HUES64 (cell line): ENCODE data around the gene ANO1.

ENCODE experiments used
- H3K27ac ChIP-seq: 2 replicates; pipeline ENCODE4 v1.7.0; 2013; ENCODE audit warnings: low read depth, low read length, inconsistent platforms
- H3K27me3 ChIP-seq: 2 replicates; pipeline ENCODE4 v1.6.1; 2013; ENCODE audit warnings: mild to moderate bottlenecking, low read length; ENCODE audit not compliant: insufficient read depth
- H3K36me3 ChIP-seq: 2 replicates; pipeline ENCODE4 v1.6.1; 2013; ENCODE audit warnings: mild to moderate bottlenecking, low read length; ENCODE audit not compliant: insufficient read depth
- H3K4me1 ChIP-seq: 2 replicates; pipeline ENCODE4 v1.6.1; 2013; ENCODE audit warnings: mild to moderate bottlenecking, low read length, moderate library complexity; ENCODE audit not compliant: insufficient read depth
- H3K4me3 ChIP-seq: 2 replicates; pipeline ENCODE4 v1.5.1; 2013; ENCODE audit warnings: mild to moderate bottlenecking, low read length, moderate library complexity
- H3K9ac ChIP-seq: 2 replicates; pipeline ENCODE4 v1.6.1; 2013; ENCODE audit warnings: mild to moderate bottlenecking, low read depth, low read length
- H3K9me3 ChIP-seq: 2 replicates; pipeline ENCODE4 v1.6.1; 2013; ENCODE audit warnings: low read depth, low read length; ENCODE audit not compliant: insufficient read depth
- WGBS: fragments of 150-250, 120-280 bp; methylation state at CpG from one replicate; pipeline ENCODE4 v1.1.7; 2013; ENCODE audit warnings: missing lambda C conversion rate; 5-methylcytosine and 5-hydroxymethylcytosine counted together

Gene ANO1

DNA sequence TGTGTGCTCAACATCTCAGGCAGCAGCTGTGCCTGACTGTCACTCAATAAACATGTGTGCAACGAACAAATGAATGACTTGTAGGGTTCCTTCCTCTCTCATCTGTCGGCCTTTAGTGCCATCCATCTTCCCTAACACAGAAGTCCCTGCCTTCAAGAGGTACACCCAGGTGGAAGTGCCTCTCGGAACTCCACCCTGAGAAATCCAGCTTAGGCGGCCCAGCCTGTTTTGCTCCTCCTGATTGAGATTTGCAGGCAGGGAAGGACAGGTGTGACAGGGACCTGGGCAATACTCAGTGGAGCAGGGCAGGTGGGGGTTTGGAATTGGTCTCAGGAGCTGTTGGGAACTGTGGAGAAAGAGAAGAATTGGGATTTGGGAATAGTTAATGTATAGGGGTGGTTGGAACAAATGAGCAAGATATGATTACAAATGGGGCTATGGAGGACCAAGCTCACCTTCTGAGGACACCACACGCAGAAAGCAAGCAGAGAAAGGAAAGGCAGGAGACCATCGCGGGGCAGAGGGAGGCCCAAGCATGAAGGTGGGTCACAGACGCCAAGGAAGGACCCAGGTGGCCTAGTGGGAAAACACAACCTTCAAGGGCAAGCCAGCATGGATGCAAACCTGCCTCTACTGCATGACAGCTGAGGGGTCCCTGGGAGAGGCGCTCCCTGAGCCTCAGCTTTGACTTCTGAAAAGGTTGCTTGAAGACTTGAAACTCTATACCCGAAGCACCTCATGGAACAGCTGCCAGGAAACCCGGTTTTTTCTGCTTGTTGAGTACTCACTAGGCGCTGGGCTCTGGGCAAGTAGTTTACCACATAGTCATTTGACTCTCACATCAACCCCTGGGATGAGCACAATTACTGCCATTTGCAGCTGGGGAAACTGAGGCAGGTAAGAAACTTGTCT is 40.9 kb upstream of the ANO1 start:
- Histone ChIP-seq H3K4me3 (no peak overlapping the region), H3K27me3 (no peaks in the 10 kb centered on the region)
- 94% methylated on average over 12 of the region's 12 CpGs for WGBS

DNA sequence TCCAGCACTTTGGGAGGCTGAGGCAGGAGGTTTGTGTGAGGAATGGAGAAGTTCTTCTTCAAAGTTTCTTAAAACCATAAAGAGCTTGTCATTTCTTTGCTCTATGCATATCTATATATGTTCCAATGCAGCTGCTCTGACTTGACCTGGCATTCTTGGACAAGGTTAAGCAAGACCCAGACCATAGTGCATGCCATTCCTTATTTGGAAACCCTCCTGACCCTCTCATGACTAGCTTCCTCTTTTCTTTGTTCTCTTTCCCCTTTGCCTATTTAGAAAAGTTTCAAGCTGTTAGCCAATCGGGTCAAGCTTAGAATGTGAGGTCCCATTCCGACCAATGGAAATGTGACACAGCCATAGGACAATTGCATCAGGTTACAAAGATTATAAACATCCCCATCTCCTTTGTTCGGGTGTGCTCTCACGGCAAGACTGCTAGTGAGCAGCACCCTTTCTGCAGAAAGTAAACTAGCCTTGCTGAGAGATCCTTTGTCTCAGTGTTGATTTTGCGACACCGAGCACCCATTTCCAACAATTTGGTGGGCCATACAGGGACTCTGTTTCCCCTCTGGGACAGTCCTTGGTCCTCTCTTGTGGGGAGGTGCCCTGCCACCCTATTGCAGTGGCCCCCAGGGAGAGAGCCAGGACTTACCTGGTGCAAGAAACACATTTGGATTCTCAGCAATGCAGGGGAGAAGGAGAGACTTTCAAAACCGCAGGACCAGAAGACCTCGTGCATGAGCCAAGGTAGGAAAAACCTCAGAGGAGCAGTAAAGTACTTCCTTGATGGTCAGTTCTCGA is 39.9 kb upstream of the ANO1 start:
- Histone ChIP-seq H3K9me3 (peaks cover 40% of the 10 kb centered on the region), H3K27me3 (no peaks in the 10 kb centered on the region), H3K9ac (no peak overlapping the region), H3K4me3 (no peak overlapping the region), H3K36me3 (no peaks in the 10 kb centered on the region), H3K27ac (no peak overlapping the region), H3K4me1 (peaks cover 4% of the 10 kb centered on the region; the same call in 1 of the 2 replicates)
- WGBS = 95% methylated on average over 9 of the region's 9 CpGs

More for the DNA sequence above, 40.9 kb upstream of the ANO1 start:
- Histone ChIP-seq H3K4me1 (peaks cover 4% of the 10 kb centered on the region; the same call in 1 of the 2 replicates), H3K27ac (no peak overlapping the region), H3K9me3 (peaks cover 30% of the 10 kb centered on the region), H3K36me3 (no peaks in the 10 kb centered on the region), H3K9ac (no peak overlapping the region)

DNA sequence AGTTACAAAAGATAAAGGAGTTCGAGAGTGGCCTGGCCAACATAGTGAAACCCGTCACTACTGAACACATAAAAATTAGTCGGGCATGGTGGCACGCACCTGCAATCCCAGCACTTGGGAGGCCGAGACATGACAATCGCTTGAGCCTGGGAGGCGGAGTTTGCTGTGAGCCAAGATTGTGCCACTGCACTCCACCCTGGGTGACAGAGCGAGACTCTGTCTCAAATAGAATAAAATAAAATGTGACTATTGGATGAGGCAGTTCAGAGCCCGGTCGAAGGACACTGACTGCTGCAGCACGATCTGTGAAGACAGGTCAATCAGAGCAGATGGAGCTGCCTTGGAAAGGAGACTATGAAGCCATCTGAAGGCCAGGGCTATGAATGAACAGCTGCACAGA is 37.7 kb upstream of the ANO1 start:
- WGBS = 96% methylated on average over 11 of the region's 11 CpGs
- no peaks in the 10 kb centered on the region for H3K27me3 ChIP-seq
- H3K9me3 ChIP-seq = peaks cover 57% of the 10 kb centered on the region
- H3K4me3 ChIP-seq = no peak overlapping the region
- H3K36me3 ChIP-seq = no peaks in the 10 kb centered on the region
- H3K9ac ChIP-seq = no peak overlapping the region
- H3K4me1 ChIP-seq = no peaks in the 10 kb centered on the region
- H3K27ac ChIP-seq = no peak overlapping the region

DNA sequence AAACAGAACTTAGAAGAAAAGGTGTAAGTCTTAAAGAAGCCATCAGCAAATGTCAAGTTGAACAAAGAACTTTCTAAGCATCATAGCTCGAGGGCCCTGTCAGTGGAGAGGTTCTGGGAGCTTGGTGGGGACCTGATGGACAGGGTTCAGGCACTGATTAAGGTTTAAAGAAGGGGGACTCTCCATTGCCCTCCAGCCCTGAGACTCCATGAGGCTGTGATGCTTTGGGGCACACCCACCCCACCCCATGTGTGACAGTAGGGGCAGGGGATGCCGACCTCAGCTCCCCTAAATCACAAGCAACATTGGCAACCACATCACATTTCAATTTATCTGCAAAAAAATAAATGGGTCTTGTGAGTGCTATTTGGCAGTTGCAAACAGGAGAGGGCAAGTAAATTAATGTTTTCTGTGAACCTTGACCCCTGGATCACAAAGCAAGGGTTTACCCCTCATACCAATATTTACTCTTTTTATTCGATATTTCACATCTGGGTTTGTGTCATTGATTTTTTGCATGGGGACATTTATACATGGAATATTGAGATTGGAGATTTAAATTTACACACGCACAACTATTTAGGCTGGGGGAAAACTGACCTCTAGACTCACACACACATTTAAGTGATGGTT is 37.1 kb upstream of the ANO1 start:
- no peaks in the 10 kb centered on the region for H3K27me3 ChIP-seq
- 85% methylated on average over 1 of the region's 4 CpGs for WGBS

DNA sequence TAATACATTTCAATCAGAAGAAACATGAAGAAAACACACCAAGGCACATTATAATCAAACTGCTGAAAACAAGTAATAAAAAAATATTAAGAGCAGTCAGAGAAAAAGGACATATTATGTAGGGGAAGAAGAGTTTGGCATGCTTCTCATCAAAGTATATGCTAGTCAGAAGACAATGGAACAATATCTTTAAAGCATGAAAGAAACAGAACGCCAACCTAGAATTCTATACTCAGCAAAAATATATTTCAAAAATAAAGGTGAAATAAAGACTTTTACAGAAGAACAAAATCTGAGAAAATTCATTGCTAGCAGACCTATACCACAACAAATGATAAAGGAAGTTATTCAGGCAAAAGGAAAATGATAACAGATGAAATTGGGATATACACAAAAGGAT is 34.6 kb upstream of the ANO1 start:
- no peak overlapping the region for H3K9ac ChIP-seq
- no peaks in the 10 kb centered on the region for H3K27me3 ChIP-seq
- H3K4me1 ChIP-seq = no peaks in the 10 kb centered on the region
- no peaks in the 10 kb centered on the region for H3K36me3 ChIP-seq
- H3K9me3 ChIP-seq = peaks cover 42% of the 10 kb centered on the region
- no CpG with 5 or more reads among the region's 1 CpG for WGBS
- H3K27ac ChIP-seq = no peak overlapping the region
- no peak overlapping the region for H3K4me3 ChIP-seq

More for the DNA sequence above, 37.1 kb upstream of the ANO1 start:
- Histone ChIP-seq H3K9me3 (peaks cover 57% of the 10 kb centered on the region), H3K4me1 (no peaks in the 10 kb centered on the region), H3K9ac (no peak overlapping the region), H3K27ac (no peak overlapping the region), H3K4me3 (no peak overlapping the region), H3K36me3 (no peaks in the 10 kb centered on the region)

DNA sequence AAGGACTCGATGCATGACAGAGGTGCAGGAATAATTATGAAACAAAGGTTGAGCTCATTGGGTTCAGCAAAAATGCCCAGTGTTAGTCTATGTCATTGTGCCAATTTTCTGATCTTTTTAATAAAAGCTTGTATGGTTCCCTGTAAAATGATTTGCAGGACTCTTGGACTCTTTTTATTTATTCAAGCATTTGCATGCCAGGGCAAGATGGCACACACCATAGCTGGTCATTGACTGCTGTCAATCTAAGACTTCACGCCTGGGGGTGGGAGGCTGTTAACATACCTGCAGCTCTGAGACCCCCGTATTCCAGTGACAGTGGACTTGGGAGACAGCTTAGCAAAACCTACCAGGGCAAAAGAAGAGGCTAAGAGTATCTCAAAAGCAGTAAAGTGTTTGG is 32.0 kb upstream of the ANO1 start:
- Histone ChIP-seq H3K9ac (no peak overlapping the region), H3K36me3 (no peaks in the 10 kb centered on the region), H3K9me3 (peaks cover 31% of the 10 kb centered on the region), H3K4me1 (no peaks in the 10 kb centered on the region), H3K4me3 (no peak overlapping the region), H3K27me3 (no peaks in the 10 kb centered on the region), H3K27ac (no peak overlapping the region)
- 90% methylated on average over 3 of the region's 3 CpGs for WGBS

DNA sequence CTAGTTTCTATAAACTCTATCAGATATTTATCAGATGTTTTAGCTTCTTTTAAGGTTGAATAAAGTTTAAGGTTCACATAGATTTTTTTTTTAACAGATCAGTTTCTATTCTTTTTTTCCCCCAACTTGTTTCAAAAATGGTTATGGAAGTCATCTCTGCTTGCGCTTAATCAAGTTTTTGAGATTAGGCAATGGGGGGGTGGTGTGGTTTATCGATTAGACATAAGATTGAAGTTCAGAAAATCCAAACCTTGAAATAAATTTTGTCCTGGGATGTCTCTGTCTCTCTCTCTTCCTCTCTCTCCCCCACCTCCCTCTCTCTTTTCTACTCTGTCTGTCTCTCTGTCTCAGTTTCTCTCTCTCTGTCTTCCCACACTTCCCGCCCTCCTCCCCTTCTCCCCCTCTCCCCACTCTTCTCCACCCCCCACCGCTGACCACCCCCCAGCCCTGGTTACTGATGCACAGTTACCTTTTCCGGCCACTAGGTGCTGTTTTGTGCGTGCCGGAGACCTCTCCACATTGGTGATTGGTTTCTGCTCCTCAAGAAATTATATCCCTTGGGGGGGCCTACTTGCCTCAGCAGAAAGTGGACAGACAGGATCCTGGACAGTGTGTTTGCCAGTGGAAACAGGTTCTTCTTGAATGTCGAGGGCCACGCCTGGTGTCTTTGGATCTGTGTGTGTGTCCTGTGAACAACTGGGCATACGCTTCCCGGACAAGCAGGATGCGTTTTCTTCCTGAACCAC is 29.7 kb upstream of the ANO1 start:
- H3K27ac ChIP-seq = no peak overlapping the region
- 60% methylated on average over 12 of the region's 12 CpGs for WGBS
- H3K36me3 ChIP-seq = no peaks in the 10 kb centered on the region

DNA sequence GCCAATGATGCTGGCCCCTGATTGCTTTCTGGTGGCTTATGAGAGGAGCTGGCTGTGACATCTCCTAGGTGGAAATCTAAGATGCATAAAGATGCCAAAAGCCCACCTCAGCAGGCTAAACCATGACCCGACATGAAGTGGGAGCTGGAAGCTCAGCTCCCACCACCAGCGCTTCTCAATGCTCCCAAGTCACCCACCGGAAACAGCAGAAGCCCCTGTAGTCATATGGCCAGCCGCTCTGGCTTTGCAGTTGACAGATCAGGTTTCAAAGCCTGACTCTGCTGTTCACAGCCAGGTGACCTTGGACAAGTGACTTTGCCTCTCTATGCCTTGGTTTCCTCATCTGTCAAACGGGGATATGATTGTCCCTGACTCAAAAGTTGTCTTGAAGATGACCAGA is 29.1 kb upstream of the ANO1 start:
- Histone ChIP-seq H3K27ac (no peak overlapping the region), H3K4me1 (no peaks in the 10 kb centered on the region), H3K9me3 (peaks cover 9% of the 10 kb centered on the region; the same call in 1 of the 2 replicates), H3K4me3 (no peak overlapping the region), H3K36me3 (no peaks in the 10 kb centered on the region), H3K9ac (no peak overlapping the region), H3K27me3 (no peaks in the 10 kb centered on the region)
- 81% methylated on average over 5 of the region's 5 CpGs for WGBS

More for the DNA sequence above, 29.7 kb upstream of the ANO1 start:
- H3K9ac ChIP-seq = no peak overlapping the region
- H3K4me3 ChIP-seq = no peak overlapping the region
- H3K4me1 ChIP-seq = no peaks in the 10 kb centered on the region
- no peaks in the 10 kb centered on the region for H3K27me3 ChIP-seq
- peaks cover 15% of the 10 kb centered on the region; the same call in 1 of the 2 replicates for H3K9me3 ChIP-seq

DNA sequence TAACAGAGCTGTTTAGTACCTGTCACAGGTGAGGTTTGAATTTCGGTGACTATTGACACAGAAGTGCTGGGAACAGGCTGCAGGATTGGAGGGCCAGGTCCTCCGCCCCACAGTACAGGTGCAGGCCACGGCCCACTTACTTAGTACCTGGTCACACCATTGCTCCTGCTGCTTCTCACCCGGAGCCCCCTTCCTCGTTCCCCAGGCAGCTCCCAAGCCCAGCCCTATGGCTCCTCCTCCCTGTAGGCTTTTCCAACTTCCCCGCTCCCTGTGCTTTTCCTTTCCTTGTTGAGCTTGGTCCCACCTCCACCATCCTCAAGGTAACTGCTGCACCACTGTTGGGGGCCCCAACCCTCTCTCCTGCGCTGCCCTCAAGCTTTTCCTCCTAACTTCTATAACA is 27.9 kb upstream of the ANO1 start:
- Histone ChIP-seq H3K4me1 (no peaks in the 10 kb centered on the region), H3K4me3 (no peak overlapping the region), H3K9me3 (no peaks in the 10 kb centered on the region), H3K27me3 (no peaks in the 10 kb centered on the region), H3K27ac (no peak overlapping the region), H3K36me3 (no peaks in the 10 kb centered on the region), H3K9ac (no peak overlapping the region)
- 86% methylated on average over 7 of the region's 7 CpGs for WGBS

DNA sequence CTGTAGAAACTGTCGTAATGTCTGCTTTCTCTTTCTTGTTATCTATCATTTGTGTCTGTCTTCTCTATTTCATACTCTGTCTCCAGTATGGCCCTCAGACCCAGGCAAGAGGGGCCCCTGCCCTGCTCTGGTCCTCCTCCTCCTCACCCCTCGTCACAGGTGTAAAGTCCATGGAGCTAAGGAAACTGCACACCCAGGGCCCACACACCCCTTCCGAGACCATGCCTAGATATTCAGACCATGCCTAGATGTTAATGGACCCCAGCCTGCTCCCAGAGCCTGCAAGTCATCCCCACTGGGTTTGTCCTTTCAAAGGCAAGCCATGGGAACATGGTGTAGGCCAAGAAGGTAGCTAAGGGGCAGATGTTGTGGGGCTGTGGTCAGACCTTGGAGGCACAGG is 24.1 kb upstream of the ANO1 start:
- H3K4me3 ChIP-seq = no peak overlapping the region
- no peaks in the 10 kb centered on the region for H3K27me3 ChIP-seq
- no peaks in the 10 kb centered on the region for H3K4me1 ChIP-seq
- no peak overlapping the region for H3K9ac ChIP-seq
- WGBS = 92% methylated on average over 3 of the region's 3 CpGs
- no peaks in the 10 kb centered on the region for H3K9me3 ChIP-seq
- H3K27ac ChIP-seq = no peak overlapping the region
- H3K36me3 ChIP-seq = no peaks in the 10 kb centered on the region
